HG02885 (cell line): ENCODE measurements around the gene SLC18A2.
"Not testable (repeated sequence)": the region's sequence is repeated elsewhere in the genome, so short reads cannot be mapped to it uniquely, and the experiment has no call there.

ENCODE experiments used
- ATAC-seq: cut with Tn5 transposase; IDR thresholded peaks from one replicate; pipeline ENCODE4 v1.9.1; 2021; ENCODE audit warnings: mild to moderate bottlenecking; ENCODE audit not compliant: unreplicated experiment, poor library complexity

Gene SLC18A2

GRCh38 chr10:117303451-117303850 is 62.5 kb downstream of the SLC18A2 start:
- not testable (repeated sequence) for ATAC-seq

DNA sequence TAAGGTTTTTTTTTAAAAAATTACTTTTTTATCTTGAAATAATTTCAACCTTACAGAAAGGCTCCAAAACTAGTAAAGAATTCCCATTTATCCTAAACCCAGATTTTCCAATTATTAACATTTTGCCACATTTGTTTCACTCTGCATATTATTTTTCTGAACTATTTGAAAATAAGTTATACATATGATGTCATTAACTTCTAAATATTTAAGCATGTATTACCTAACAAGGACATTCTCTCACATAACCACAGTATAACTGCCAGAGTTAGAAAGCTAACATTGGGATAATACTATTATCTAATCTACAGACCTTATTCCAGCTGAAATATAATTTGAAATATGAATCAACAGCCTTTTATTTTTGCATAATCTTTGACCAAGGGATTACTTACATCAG is 65.8 kb downstream of the SLC18A2 start:
- no peak for ATAC-seq

- no peak for ATAC-seq
Observed at GRCh38 chr10:117311261-117311660, 70.3 kb downstream of the SLC18A2 start.

DNA sequence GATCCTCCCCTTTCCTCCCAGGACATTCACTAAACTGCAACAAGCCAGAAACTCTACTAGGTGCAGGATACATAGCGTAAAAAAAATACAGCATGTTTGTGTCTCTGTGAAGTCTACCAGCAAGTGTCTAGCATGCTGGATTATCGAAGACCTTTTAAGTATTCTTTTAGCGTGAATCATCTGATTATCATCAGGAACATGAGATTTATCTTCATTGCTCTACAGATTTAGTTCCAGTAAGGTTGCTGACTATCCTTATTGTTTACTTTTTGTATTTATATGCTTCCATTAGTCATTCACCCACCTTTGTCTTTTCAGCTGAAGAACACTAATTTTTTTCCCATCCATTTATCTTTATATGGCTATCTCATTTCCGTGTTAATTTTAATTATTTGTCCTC is 71.5 kb downstream of the SLC18A2 start:
- ATAC-seq, result no peak

- no peak for ATAC-seq
Observed at GRCh38 chr10:117313641-117314040, 72.7 kb downstream of the SLC18A2 start.

GRCh38 chr10:117316701-117317100 is 75.8 kb downstream of the SLC18A2 start:
- no peak for ATAC-seq

GRCh38 chr10:117318909-117319308 is 78.0 kb downstream of the SLC18A2 start:
- ATAC-seq, result no peak

GRCh38 chr10:117320050-117320665 is 79.2 kb downstream of the SLC18A2 start:
- ATAC-seq, result peak; percentile 69

DNA sequence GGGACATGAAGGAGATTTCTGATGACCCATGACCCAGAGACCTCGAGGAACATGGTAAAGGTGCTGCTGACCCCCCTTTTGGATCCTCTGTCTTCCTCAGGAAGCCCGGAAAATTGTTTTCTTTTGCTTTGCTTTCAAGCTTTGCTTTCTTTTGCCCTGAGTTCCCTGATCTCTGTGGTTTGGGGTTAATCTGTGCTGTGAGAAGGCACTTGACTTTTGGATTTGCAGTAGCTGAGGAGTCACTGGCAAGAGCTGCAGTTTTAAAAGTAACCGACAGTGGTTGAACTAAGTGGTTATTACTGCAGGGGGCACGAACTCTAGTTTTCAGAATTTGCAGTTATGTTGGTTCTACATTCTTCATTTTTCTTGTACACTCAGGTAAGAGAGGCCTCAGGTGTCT is 81.3 kb downstream of the SLC18A2 start:
- ATAC-seq, result no peak

DNA sequence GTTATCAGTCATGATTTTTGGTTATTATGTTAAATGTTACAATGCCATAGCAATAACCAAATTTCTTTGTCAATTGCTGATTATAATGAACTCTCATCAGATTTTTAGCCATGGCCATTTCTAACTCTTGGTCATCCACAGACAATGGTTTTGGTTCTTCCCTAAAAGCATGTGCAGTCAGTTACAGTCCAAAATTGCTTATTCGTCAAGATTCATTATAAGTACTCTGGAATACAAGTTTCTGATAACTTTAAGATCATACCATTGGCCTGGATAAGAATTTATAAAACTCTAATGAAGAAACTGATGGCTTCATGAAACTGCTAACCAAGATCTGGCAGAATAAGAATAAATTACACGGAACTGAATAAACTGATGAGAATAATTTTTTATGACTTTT is 83.5 kb downstream of the SLC18A2 start:
- ATAC-seq, result no peak

DNA sequence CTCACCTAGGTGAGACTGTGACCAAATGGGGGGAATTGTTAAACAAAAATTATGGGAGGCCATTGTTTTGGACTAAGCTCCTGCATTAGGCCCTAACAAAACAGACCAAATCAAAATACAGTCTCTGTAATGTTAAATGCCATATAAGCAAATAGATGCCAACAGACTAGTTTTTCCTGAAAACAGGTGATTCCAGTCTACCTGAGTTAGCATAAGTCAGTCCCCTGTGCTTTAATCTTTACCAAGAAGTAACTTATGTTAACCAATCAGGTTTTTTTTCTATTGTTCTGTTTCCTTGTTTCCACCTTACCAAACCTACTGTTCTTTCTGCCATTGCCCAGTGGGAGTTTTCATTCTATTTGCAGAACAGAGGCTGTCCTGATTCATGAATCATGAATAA is 86.3 kb downstream of the SLC18A2 start:
- ATAC-seq, result no peak
